Measurements from ENCODE around the gene GBE1.

DNA sequence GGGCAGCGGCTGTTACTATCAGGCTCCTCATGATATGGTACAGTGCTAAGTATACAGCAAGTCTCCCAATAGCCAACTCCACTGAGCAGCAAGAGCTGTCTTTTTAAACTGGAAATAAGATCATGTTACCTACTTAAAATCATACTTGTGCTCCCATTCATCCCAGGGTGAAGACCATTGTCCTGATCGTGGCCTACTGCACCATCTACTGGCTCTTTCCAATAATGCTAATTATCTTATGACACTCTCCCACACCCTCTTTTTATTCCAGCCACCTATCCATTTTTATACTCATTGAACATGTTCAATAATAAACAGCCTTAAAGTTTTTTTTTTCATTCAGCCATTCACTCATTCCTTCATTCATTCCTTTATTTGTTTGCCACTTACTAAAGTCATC, 117.7 kb downstream of the GBE1 start:
- peak in 1 of 3 experiments; percentile 22 for TF ChIP-seq CTCF (IDR thresholded peaks at IDR 0.05)
- no peak for TF ChIP-seq POLR2A (IDR thresholded peaks at IDR 0.05; ENCODE audit: low read depth)
- TF ChIP-seq POLR2AphosphoS5 (IDR thresholded peaks at IDR 0.05): no peak
